ENCODE results near the gene WBP1L. TPM values are rescaled to one million over a fixed set of nuclear protein-coding genes. Genes with fewer than 3 reads are reported as not detected.
"Not testable (repeated sequence)": the region's sequence is repeated elsewhere in the genome, so short reads cannot be mapped to it uniquely, and the experiment has no call there.

Gene WBP1L
- total RNA-seq, 2 experiments from 2014 or later, result 17.6 to 24.4 TPM

DNA sequence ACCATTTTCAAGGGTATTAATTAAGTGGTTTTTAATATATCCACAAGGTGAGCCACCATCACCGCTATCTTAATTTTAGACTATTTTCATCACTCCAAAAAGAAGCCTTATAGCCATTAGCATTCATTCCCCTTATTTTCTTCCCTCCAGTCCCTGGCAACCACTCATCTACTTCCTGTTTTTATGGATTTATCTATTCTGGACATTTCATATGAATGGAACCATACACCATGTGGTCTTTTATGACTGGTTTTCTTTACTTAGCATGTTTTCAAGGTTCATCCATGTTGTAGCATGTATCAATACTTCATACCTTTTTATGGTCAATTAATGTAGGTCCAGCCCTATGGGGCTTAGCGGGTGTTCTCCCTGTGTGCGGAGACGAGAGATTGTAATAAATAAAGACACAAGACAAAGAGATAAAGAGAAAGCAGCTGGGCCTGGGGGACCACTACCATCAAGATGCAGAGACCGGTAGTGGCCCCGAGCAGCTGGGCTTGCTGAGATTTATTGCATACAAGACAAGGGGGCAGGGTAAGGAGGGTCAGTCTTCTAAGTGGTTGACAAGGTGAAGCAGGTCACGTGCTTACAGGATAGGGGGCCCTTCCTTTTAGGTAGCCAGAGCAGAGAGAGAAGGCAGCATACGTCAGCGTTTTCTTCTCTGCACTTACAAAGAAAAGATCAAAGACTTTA lies 14.6 kb downstream of the WBP1L start:
- H3K9me2 ChIP-seq (ENCODE audit: insufficient read depth, low read length), result no peaks in the 10 kb centered on the region
- peaks cover 4% of the 10 kb centered on the region for H3K4me1 ChIP-seq (ENCODE audit: insufficient read depth, low read length, poor library complexity, severe bottlenecking)
- no peaks in the 10 kb centered on the region for H3K9me3 ChIP-seq (ENCODE audit: low read length)
- TF ChIP-seq, protein P1, sequence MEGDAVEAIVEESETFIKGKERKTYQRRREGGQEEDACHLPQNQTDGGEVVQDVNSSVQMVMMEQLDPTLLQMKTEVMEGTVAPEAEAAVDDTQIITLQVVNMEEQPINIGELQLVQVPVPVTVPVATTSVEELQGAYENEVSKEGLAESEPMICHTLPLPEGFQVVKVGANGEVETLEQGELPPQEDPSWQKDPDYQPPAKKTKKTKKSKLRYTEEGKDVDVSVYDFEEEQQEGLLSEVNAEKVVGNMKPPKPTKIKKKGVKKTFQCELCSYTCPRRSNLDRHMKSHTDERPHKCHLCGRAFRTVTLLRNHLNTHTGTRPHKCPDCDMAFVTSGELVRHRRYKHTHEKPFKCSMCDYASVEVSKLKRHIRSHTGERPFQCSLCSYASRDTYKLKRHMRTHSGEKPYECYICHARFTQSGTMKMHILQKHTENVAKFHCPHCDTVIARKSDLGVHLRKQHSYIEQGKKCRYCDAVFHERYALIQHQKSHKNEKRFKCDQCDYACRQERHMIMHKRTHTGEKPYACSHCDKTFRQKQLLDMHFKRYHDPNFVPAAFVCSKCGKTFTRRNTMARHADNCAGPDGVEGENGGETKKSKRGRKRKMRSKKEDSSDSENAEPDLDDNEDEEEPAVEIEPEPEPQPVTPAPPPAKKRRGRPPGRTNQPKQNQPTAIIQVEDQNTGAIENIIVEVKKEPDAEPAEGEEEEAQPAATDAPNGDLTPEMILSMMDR (conservative IDR thresholded peaks at IDR 0.05; ENCODE audit: low read length), result no peak
- TF ChIP-seq EZH2phosphoT487 (IDR thresholded peaks at IDR 0.05; ENCODE audit: borderline replicate concordance, low read depth, low read length), result no peak
- no peak for DNase-seq (ENCODE audit: low spot score)
- no peak overlapping the region for H3K4me3 ChIP-seq (ENCODE audit: low read depth, low read length, poor library complexity, severe bottlenecking)
- H3K79me2 ChIP-seq (ENCODE audit: insufficient read depth, low read depth, low read length), result peaks cover 4% of the 10 kb centered on the region; the same call in 1 of the 2 replicates
- peaks cover 9% of the 10 kb centered on the region for H3K36me3 ChIP-seq (ENCODE audit: insufficient read depth, low read length)
- intact Hi-C loops (cut with micrococcal nuclease; ENCODE audit: unreplicated experiment), result no loop called here
- no peak overlapping the region for H3K4me2 ChIP-seq (ENCODE audit: low read length)
- BruUV-seq (replicated peaks), result no TSS peak
- POLR2A ChIA-PET, result interaction anchor here (0.6 kb wide), 1 partner anchor 906 kb away, joined by 3 read pairs; no protein-coding TSS in a partner anchor
- H2AFZ ChIP-seq (ENCODE audit: low read length), result no peak overlapping the region
- CTCF ChIA-PET (ENCODE audit: unreplicated experiment), result no interaction called here
- H3K27ac ChIP-seq (ENCODE audit: low read depth, low read length, poor library complexity, severe bottlenecking), result no peak overlapping the region
- no peaks in the 10 kb centered on the region for H4K20me1 ChIP-seq (ENCODE audit: insufficient read depth, low read length)

DNA sequence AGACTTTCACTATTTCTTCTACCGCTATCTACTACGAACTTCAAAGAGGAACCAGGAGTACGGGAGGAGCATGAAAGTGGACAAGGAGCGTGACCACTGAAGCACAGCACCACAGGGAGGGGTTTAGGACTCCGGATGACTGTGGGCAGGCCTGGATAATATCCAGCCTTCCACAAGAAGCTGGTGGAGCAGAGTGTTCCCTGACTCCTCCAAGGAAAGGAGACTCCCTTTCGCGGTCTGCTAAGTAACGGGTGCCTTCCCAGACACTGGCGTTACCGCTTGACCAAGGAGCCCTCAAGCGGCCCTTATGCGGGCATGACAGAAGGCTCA lies 15.2 kb downstream of the WBP1L start:
- H3K27ac ChIP-seq (ENCODE audit: low read depth, low read length, poor library complexity, severe bottlenecking); H3K4me2 ChIP-seq (ENCODE audit: low read length); H3K4me3 ChIP-seq (ENCODE audit: low read depth, low read length, poor library complexity, severe bottlenecking); CTCF ChIA-PET (ENCODE audit: unreplicated experiment); POLR2A ChIA-PET; H3K79me2 ChIP-seq (ENCODE audit: insufficient read depth, low read depth, low read length); H3K9me2 ChIP-seq (ENCODE audit: insufficient read depth, low read length); intact Hi-C loops (cut with micrococcal nuclease; ENCODE audit: unreplicated experiment); H3K9me3 ChIP-seq (ENCODE audit: low read length); H2AFZ ChIP-seq (ENCODE audit: low read length); BruUV-seq (replicated peaks); H4K20me1 ChIP-seq (ENCODE audit: insufficient read depth, low read length); DNase-seq (ENCODE audit: low spot score); H3K4me1 ChIP-seq (ENCODE audit: insufficient read depth, low read length, poor library complexity, severe bottlenecking): not testable (repeated sequence)
- H3K36me3 ChIP-seq (ENCODE audit: insufficient read depth, low read length), result peaks cover 11% of the 10 kb centered on the region

DNA sequence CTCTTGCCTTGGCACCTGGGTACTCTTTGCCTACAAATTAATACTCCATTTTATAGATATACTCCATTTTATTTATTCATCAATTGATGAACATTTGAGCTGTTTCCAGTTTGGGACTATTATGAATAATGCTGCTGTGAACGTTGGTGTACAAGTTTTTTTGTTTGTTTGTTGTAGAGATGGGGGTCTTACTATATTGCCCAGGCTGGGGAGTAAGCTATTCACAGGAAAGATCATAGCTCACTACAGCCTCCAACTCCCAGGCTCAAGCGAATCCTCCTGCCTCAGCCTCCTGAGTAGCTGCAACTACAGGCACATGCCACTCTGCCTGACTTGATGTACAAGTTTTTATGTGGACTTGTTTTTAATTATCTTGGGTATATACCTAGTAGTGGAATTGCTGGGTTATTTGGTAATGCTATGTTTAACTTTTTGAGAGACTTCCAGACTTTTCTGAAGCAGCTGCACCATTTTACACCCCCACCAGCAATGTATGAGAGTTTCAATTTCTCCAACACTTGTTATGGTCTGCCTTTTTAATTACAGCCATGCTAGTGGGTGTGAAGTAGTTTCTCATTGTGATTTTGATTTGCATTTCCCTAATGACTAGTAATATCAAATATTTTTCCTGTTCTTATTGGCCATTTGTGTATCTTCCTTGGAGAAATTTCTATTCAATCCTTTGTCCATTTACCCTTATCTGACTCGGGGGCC lies 15.9 kb downstream of the WBP1L start:
- no peak for TF ChIP-seq EZH2phosphoT487 (IDR thresholded peaks at IDR 0.05; ENCODE audit: borderline replicate concordance, low read depth, low read length)
- TF ChIP-seq, protein P1 (conservative IDR thresholded peaks at IDR 0.05; ENCODE audit: low read length), result no peak
- no peak overlapping the region for H3K27ac ChIP-seq (ENCODE audit: low read depth, low read length, poor library complexity, severe bottlenecking)
- H3K9me3 ChIP-seq (ENCODE audit: low read length), result no peaks in the 10 kb centered on the region
- H3K4me1 ChIP-seq (ENCODE audit: insufficient read depth, low read length, poor library complexity, severe bottlenecking), result peaks cover 4% of the 10 kb centered on the region
- intact Hi-C loops (cut with micrococcal nuclease; ENCODE audit: unreplicated experiment), result no loop called here
- H3K79me2 ChIP-seq (ENCODE audit: insufficient read depth, low read depth, low read length), result no peaks in the 10 kb centered on the region
- ChIA-PET POLR2A (interaction anchor here (1.5 kb wide), 1 partner anchor 142 kb away, joined by 14 read pairs; no protein-coding TSS in a partner anchor), CTCF (ENCODE audit: unreplicated experiment) (no interaction called here)
- H3K9me2 ChIP-seq (ENCODE audit: insufficient read depth, low read length), result no peaks in the 10 kb centered on the region
- no peak for DNase-seq (ENCODE audit: low spot score)
- H3K4me2 ChIP-seq (ENCODE audit: low read length), result no peak overlapping the region
- H3K36me3 ChIP-seq (ENCODE audit: insufficient read depth, low read length), result peaks cover 11% of the 10 kb centered on the region
- H4K20me1 ChIP-seq (ENCODE audit: insufficient read depth, low read length), result no peaks in the 10 kb centered on the region
- no TSS peak for BruUV-seq (replicated peaks)
- H3K4me3 ChIP-seq (ENCODE audit: low read depth, low read length, poor library complexity, severe bottlenecking), result no peak overlapping the region
- no peak overlapping the region for H2AFZ ChIP-seq (ENCODE audit: low read length)
